ENCODE data around the gene UGT1A1. TPM values are rescaled to one million over a fixed set of nuclear protein-coding genes. Genes with fewer than 3 reads are reported as not detected.
A peak's percentile ranks its signal among the peaks of the same experiment; 100 is the strongest.

The UGT1A1 gene
- polyA plus RNA-seq, 2 of the 4 experiments (the other 2 are of a cell fraction): 1.9 TPM

DNA sequence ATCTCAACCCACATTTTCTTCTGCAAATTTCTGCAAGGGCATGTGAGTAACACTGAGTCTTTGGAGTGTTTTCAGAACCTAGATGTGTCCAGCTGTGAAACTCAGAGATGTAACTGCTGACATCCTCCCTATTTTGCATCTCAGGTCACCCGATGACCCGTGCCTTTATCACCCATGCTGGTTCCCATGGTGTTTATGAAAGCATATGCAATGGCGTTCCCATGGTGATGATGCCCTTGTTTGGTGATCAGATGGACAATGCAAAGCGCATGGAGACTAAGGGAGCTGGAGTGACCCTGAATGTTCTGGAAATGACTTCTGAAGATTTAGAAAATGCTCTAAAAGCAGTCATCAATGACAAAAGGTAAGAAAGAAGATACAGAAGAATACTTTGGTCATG lies 8.0 kb downstream of the UGT1A1 start (continued):
- TF ChIP-seq, protein P1, sequence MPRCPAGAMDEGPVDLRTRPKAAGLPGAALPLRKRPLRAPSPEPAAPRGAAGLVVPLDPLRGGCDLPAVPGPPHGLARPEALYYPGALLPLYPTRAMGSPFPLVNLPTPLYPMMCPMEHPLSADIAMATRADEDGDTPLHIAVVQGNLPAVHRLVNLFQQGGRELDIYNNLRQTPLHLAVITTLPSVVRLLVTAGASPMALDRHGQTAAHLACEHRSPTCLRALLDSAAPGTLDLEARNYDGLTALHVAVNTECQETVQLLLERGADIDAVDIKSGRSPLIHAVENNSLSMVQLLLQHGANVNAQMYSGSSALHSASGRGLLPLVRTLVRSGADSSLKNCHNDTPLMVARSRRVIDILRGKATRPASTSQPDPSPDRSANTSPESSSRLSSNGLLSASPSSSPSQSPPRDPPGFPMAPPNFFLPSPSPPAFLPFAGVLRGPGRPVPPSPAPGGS (IDR thresholded peaks at IDR 0.05): no peak
- TF ChIP-seq KDM1A (IDR thresholded peaks at IDR 0.05; ENCODE audit: low read depth) (no peak), SREBF2 (IDR thresholded peaks at IDR 0.05) (no peak), EHF (CRISPR knock-in tag; IDR thresholded peaks at IDR 0.05) (no peak)
- TF ChIP-seq, protein P2, sequence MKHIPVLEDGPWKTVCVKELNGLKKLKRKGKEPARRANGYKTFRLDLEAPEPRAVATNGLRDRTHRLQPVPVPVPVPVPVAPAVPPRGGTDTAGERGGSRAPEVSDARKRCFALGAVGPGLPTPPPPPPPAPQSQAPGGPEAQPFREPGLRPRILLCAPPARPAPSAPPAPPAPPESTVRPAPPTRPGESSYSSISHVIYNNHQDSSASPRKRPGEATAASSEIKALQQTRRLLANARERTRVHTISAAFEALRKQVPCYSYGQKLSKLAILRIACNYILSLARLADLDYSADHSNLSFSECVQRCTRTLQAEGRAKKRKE (CRISPR knock-in tag; IDR thresholded peaks at IDR 0.05; ENCODE audit: low read depth): no peak

DNA sequence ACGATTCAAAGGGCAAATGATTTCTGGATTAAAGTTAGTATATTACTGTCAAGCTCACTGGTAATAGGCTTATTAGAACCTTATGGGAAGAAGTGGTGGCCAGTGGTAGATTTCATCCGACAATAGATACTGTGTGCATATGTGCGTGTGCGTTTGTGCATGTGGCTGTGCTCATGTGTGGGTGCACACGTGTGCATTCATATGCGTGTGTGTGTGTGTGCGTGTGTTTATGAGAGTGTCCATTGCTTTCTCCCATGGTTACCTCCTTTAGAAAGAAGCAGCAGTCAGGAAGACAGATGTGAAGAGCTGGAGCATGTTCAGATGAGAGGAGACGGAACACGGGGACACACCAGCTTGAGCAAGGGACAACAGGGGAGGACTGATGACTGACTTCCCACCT lies 9.2 kb downstream of the UGT1A1 start:
- Histone ChIP-seq H3K4me3 (no peak overlapping the region), H3K9me3 (no peaks in the 10 kb centered on the region), H3K4me1 (peaks cover 21% of the 10 kb centered on the region), H3K4me2 (no peak overlapping the region), H3K27ac (peak overlapping the region in 1 of 2 experiments; percentile 54; a peak in 2 of 6 replicates)
- DNase-seq (ENCODE audit: low read depth in 1 of 2, low spot score in 1 of 2): no peak
- FAIRE-seq: no peak
- ChIA-PET POLR2A (no interaction called here), CTCF (no interaction called here)
- TF ChIP-seq FOXS1 (CRISPR knock-in tag; IDR thresholded peaks at IDR 0.05) (no peak), RCOR1 (IDR thresholded peaks at IDR 0.05; ENCODE audit: low read depth, low read length) (no peak), CBX2 (IDR thresholded peaks at IDR 0.05; ENCODE audit: borderline replicate concordance, low read depth) (no peak), HEYL (CRISPR knock-in tag; IDR thresholded peaks at IDR 0.05) (no peak), JUNB (IDR thresholded peaks at IDR 0.05) (no peak), NR3C1 (IDR thresholded peaks at IDR 0.05) (no peak), POLR2A (IDR thresholded peaks at IDR 0.05; ENCODE audit: low read length) (no peak), HDAC2 (IDR thresholded peaks at IDR 0.05) (no peak), FOSB (CRISPR knock-in tag; IDR thresholded peaks at IDR 0.05) (no peak)
- TF ChIP-seq, protein P3, sequence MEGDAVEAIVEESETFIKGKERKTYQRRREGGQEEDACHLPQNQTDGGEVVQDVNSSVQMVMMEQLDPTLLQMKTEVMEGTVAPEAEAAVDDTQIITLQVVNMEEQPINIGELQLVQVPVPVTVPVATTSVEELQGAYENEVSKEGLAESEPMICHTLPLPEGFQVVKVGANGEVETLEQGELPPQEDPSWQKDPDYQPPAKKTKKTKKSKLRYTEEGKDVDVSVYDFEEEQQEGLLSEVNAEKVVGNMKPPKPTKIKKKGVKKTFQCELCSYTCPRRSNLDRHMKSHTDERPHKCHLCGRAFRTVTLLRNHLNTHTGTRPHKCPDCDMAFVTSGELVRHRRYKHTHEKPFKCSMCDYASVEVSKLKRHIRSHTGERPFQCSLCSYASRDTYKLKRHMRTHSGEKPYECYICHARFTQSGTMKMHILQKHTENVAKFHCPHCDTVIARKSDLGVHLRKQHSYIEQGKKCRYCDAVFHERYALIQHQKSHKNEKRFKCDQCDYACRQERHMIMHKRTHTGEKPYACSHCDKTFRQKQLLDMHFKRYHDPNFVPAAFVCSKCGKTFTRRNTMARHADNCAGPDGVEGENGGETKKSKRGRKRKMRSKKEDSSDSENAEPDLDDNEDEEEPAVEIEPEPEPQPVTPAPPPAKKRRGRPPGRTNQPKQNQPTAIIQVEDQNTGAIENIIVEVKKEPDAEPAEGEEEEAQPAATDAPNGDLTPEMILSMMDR (IDR thresholded peaks at IDR 0.05): no peak
- TF ChIP-seq, protein P4, sequence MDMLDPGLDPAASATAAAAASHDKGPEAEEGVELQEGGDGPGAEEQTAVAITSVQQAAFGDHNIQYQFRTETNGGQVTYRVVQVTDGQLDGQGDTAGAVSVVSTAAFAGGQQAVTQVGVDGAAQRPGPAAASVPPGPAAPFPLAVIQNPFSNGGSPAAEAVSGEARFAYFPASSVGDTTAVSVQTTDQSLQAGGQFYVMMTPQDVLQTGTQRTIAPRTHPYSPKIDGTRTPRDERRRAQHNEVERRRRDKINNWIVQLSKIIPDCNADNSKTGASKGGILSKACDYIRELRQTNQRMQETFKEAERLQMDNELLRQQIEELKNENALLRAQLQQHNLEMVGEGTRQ (IDR thresholded peaks at IDR 0.05): no peak
- 84% methylated on average over 9 of the region's 9 CpGs for WGBS (ENCODE audit: missing lambda C conversion rate)
- ATAC-seq: no peak

DNA sequence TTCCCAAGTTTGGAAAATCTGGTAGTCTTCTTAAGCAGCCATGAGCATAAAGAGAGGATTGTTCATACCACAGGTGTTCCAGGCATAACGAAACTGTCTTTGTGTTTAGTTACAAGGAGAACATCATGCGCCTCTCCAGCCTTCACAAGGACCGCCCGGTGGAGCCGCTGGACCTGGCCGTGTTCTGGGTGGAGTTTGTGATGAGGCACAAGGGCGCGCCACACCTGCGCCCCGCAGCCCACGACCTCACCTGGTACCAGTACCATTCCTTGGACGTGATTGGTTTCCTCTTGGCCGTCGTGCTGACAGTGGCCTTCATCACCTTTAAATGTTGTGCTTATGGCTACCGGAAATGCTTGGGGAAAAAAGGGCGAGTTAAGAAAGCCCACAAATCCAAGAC lies 12.1 kb downstream of the UGT1A1 start:
- FAIRE-seq (no peak), ATAC-seq (no peak), DNase-seq (ENCODE audit: low read depth in 1 of 2, low spot score in 1 of 2) (no peak)
- WGBS (ENCODE audit: missing lambda C conversion rate): 95% methylated on average over 16 of the region's 16 CpGs
- ChIA-PET CTCF (no interaction called here), POLR2A (no interaction called here)
- Histone ChIP-seq H3K27ac (peak overlapping the region in 1 of 2 experiments; percentile 36; a peak in 1 of 6 replicates), H3K4me3 (no peak overlapping the region), H3K4me1 (no peaks in the 10 kb centered on the region; the same call in 2 of the 3 replicates), H3K4me2 (no peak overlapping the region), H3K9me3 (peaks cover 22% of the 10 kb centered on the region)
- TF ChIP-seq NR3C1 (IDR thresholded peaks at IDR 0.05) (no peak), CBX8 (IDR thresholded peaks at IDR 0.05) (no peak), RARB (CRISPR knock-in tag; IDR thresholded peaks at IDR 0.05) (no peak), RFX5 (IDR thresholded peaks at IDR 0.05) (no peak), PHF8 (IDR thresholded peaks at IDR 0.05; ENCODE audit: borderline replicate concordance, low read depth) (no peak), MAFK (IDR thresholded peaks at IDR 0.05; ENCODE audit: partially characterized antibody) (no peak), POLR2AphosphoS2 (conservative IDR thresholded peaks at IDR 0.05; ENCODE audit: low read length) (no peak), ZFP36 (IDR thresholded peaks at IDR 0.05; ENCODE audit: borderline replicate concordance, partially characterized antibody) (no peak), RNF2 (IDR thresholded peaks at IDR 0.05; ENCODE audit: borderline replicate concordance, low read depth) (no peak), GATA3 (IDR thresholded peaks at IDR 0.05; ENCODE audit: borderline replicate concordance) (no peak), EHMT2 (IDR thresholded peaks at IDR 0.05; ENCODE audit: low read depth) (no peak)
- TF ChIP-seq, protein P5, sequence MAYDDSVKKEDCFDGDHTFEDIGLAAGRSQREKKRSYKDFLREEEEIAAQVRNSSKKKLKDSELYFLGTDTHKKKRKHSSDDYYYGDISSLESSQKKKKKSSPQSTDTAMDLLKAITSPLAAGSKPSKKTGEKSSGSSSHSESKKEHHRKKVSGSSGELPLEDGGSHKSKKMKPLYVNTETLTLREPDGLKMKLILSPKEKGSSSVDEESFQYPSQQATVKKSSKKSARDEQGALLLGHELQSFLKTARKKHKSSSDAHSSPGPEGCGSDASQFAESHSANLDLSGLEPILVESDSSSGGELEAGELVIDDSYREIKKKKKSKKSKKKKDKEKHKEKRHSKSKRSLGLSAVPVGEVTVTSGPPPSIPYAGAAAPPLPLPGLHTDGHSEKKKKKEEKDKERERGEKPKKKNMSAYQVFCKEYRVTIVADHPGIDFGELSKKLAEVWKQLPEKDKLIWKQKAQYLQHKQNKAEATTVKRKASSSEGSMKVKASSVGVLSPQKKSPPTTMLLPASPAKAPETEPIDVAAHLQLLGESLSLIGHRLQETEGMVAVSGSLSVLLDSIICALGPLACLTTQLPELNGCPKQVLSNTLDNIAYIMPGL (CRISPR knock-in tag; IDR thresholded peaks at IDR 0.05; ENCODE audit: borderline replicate concordance): no peak

Measured in A549 (cell line).